ENCODE results near the gene C1QTNF9B. TPM values are rescaled to one million over a fixed set of nuclear protein-coding genes. Genes with fewer than 3 reads are reported as not detected.
A peak's percentile ranks its signal among the peaks of the same experiment; 100 is the strongest.

Gene C1QTNF9B
- total RNA-seq, 1 donor from 2014 or later = not detected

GRCh38 chr13:23859455-23859854 is 37.8 kb downstream of the C1QTNF9B start:
- DNase-seq (ENCODE audit: low read depth, low spot score) = no peak

GRCh38 chr13:23858546-23858945 is 38.8 kb downstream of the C1QTNF9B start:
- DNase-seq (ENCODE audit: low read depth, low spot score) = peak; percentile 24

DNA sequence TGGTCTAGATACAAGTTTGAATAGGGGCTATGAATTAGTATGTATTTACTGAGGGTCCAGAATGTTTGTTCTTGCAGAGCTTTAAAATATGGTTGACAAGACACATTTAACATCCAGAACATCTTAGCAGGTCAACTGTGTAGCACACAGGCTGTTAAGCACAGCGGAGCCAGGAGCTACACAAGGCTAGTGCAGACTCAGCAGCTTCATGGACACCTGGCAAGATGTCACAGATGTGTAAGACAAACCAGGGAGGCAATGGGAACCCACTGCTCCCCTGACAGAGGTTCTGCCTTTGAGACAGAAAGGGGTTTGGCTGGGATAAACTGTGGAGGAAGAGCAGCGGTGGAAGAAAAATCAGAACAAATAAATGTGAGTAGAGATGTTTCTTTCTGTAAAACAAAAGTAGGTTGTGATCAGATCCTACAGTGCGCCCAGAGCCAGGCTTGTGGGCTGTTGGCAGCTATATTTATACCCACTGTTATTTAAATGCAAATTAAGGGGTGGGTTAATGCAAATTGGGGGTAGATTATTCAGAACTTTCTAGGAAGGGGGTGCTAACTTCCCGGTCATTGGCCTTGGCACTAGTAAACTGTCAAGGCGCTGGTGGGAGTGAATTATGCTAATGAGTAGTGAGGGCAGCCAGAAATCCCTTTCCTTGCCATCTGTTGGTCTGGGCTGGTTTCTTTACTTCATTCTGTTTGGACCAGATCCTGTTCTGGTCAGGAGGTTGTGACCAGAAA is 41.1 kb downstream of the C1QTNF9B start:
- DNase-seq (ENCODE audit: low read depth, low spot score) = no peak

DNA sequence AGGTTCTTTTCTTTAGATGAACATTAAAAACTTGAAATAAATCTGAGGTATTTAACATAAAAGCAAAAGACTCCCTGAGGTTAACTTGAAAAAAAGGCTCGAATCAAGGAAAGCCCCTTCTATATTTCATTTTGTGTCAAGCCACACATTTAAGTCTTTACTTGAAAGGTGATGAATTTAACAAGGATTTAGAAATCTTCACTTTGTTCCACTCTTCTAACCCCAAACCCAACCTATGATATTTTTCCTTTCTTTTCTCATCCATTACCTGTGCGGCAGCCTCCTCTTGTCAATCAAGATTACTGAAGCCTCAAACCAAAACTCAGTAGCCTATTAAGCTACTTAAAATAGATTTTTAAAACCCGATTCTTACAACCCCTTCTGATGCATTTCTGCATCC is 41.9 kb downstream of the C1QTNF9B start:
- no peak for DNase-seq (ENCODE audit: low read depth, low spot score)

DNA sequence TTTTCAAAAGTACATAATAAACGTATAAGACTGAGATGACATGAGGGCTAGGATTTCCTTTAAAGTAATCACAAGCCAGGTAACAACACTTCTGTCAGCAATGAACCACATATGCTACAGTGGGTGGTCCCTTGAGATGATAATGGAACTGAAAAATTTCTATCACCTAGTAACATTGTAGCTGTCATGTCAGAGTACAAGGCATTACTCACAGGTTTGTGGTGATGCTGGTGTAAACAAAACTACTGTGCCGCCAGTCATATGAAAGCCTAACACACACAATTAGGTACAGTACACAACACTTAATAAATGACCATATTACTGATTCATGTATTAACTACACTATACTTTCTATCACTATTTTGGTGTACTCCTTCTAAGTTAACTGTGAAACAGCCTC is 45.0 kb downstream of the C1QTNF9B start:
- no peak for DNase-seq (ENCODE audit: low read depth, low spot score)

DNA sequence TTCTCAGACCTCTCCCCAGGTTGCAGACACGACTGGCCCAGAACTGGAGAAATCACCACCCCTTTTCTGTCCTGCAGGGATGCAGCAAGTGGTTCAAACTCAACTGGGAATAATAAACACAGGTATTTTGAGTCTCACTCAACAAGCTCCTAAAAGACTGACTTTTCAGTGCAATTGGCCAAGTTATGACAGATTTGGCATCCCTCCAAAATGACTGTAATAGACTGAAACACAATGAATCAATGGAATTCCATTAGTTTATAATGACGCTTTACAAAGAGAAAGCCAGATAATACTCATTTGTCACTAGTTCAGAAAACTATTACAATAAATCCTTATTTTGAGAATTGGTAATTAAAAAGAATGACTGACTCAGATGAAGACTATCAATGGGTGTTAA is 46.2 kb downstream of the C1QTNF9B start:
- peak; percentile 27 for DNase-seq (ENCODE audit: low read depth, low spot score)

DNA sequence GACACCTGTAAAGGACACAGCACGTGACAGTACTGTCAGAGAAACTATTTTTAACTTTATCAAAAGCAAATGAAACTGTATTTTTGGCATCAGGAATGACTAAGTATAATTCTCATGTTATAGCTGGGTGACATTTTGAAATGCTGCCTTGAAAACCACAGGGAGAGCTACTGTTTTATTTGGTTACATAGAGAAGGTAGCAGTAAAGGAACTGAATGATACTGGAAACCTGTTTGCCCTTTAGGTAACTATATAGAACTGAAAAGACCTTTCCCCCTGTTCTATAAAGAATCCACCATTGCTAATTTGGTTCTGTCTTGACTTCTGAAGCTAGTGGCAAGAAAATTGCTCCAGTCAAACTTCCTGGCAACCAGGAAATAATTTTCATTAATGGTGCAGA is 47.2 kb downstream of the C1QTNF9B start:
- DNase-seq (ENCODE audit: low read depth, low spot score) = no peak

DNA sequence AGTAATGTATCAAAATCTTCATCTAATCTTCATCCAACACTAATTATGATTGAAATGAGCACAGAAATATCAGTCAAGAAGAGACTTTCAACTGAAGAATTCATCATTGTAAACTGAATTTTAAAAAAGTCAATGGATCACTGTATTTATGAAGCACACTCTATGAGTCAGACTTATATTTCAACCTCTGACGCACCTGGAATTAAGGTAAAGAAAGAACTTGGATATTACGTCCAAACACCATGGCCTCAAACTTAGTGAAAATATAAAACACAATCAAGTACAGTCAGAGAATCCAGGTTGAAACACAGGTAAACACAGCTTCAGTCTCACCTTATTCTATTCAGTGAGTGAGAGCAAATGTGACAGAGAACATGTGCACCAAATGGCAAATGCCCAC is 47.6 kb downstream of the C1QTNF9B start:
- DNase-seq (ENCODE audit: low read depth, low spot score) = no peak

GRCh38 chr13:23848646-23849141 is 48.6 kb downstream of the C1QTNF9B start:
- no peak for DNase-seq (ENCODE audit: low read depth, low spot score)

GRCh38 chr13:23848019-23848418 is 49.3 kb downstream of the C1QTNF9B start:
- DNase-seq (ENCODE audit: low read depth, low spot score) = no peak

- no peak for DNase-seq (ENCODE audit: low read depth, low spot score)
These were observed 49.8 kb downstream of the C1QTNF9B start for GRCh38 chr13:23847497-23847896.

GRCh38 chr13:23845105-23845725 is 52.1 kb downstream of the C1QTNF9B start:
- no peak for DNase-seq (ENCODE audit: low read depth, low spot score)

DNA sequence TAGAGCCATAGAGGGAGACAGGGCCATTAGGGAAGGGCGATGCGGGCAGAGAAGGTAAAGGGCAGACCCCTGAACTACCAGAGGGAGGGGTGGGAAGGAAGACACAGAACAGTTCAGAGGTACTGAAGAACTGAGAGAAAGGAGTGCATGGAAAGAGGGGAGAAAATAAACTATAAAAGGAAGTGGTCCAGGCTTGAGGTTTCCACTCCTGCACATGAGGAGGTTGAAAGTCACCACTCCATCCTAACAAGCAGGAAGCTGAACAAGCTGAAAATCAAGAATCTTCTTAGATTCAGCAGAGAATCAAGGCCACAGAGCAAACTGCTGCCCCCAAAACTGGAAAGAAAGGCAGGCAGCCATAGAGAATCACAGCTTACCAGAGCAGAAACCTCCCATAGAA is 53.2 kb downstream of the C1QTNF9B start:
- no peak for DNase-seq (ENCODE audit: low read depth, low spot score)

- DNase-seq (ENCODE audit: low read depth, low spot score) = no peak
These were observed 53.9 kb downstream of the C1QTNF9B start for GRCh38 chr13:23843436-23843835.

DNA sequence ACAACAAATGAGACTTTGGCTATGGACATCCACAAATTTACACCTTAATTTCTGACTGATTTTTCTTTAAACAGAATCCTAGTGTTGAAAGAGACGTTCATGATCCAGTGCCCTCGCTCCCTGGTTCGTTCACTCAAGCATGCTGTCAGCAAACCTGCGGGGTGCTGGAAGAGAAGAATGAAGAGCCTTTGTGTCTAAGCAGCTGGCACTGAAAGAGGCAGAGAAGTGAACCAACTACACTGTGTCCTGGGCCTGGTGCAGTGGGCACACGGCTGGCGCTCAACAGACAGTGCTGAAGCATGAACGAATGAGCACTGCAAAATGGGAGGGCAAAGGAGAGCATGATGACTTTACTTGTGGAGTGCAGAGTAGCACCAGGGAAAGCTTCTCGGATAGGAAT is 54.9 kb downstream of the C1QTNF9B start:
- DNase-seq (ENCODE audit: low read depth, low spot score) = no peak

Other genes starting within 250 kb of the C1QTNF9B start
- 15.7 and 22.9 TPM in 2 replicates for gene MIPEP, start 8.1 kb downstream of the C1QTNF9B start, total RNA-seq

Measured in pulmonary artery endothelial cell (primary cell).